Measurements from ENCODE around the gene TMCO6.
"Not testable (repeated sequence)": the region's sequence is repeated elsewhere in the genome, so short reads cannot be mapped to it uniquely, and the experiment has no call there.

DNA sequence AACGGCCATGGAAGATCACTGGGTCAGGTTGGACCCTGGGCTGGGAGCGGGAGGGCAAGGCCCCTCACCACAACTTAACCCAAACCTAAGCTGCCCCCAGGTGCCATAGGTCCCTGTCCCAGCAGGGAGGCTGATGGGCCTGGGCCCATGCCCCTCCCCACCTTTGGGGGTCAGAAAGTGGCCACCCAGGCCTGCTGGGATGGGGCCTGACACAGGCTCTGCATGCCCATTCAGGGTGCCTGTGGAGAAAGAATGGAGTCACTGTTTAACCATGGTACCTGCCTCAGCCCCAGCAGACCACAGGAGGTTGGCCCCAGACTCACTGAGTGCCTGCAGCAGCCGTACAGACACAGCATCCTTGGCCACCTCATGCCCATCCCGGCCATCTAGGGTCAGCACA, 31.8 kb downstream of the TMCO6 start:
- TF ChIP-seq, protein P1, sequence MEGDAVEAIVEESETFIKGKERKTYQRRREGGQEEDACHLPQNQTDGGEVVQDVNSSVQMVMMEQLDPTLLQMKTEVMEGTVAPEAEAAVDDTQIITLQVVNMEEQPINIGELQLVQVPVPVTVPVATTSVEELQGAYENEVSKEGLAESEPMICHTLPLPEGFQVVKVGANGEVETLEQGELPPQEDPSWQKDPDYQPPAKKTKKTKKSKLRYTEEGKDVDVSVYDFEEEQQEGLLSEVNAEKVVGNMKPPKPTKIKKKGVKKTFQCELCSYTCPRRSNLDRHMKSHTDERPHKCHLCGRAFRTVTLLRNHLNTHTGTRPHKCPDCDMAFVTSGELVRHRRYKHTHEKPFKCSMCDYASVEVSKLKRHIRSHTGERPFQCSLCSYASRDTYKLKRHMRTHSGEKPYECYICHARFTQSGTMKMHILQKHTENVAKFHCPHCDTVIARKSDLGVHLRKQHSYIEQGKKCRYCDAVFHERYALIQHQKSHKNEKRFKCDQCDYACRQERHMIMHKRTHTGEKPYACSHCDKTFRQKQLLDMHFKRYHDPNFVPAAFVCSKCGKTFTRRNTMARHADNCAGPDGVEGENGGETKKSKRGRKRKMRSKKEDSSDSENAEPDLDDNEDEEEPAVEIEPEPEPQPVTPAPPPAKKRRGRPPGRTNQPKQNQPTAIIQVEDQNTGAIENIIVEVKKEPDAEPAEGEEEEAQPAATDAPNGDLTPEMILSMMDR (IDR thresholded peaks at IDR 0.05; ENCODE audit: borderline replicate concordance, extremely low read depth, low read length, poor library complexity, severe bottlenecking) = not testable (repeated sequence)
- not testable (repeated sequence) for TF ChIP-seq EZH2 (IDR thresholded peaks at IDR 0.05; ENCODE audit: borderline replicate concordance, low read depth, low read length, severe bottlenecking)
